HFF-Myc (cell line): Measurements from ENCODE around the gene LRMDA.
A peak's percentile ranks its signal among the peaks of the same experiment; 100 is the strongest.

Source experiments
- DNase-seq: peaks from one replicate; pipeline ENCODE4 v3.0.0-alpha.2; 2011; ENCODE audit warnings: low read depth; ENCODE audit errors: extremely low read depth
- H3K4me3 ChIP-seq: replicated peaks from 2 replicates; pipeline ENCODE4 v1.5.1; 2011; ENCODE audit warnings: low read depth, mild to moderate bottlenecking, control low read depth, low read length
- CTCF ChIP-seq: IDR thresholded peaks from 2 replicates; pipeline ENCODE4 v1.5.1; 2012; ENCODE audit warnings: mild to moderate bottlenecking, low read depth, low read length, control low read depth; ENCODE audit errors: missing control alignments

LRMDA gene

GRCh38 chr10:75910032-75910431 lies 478.6 kb downstream of the LRMDA start:
- TF ChIP-seq CTCF, result peak; percentile 17
- no peak for DNase-seq
- no peak overlapping the region for H3K4me3 ChIP-seq

- TF ChIP-seq CTCF, result no peak
- no peak overlapping the region for H3K4me3 ChIP-seq
- no peak for DNase-seq
Measured at GRCh38 chr10:75911426-75911825, 480.0 kb downstream of the LRMDA start.

- TF ChIP-seq CTCF, result no peak
- no peak overlapping the region for H3K4me3 ChIP-seq
- DNase-seq, result no peak
Measured at GRCh38 chr10:75916906-75917305, 485.5 kb downstream of the LRMDA start.

GRCh38 chr10:75919913-75920312 lies 488.5 kb downstream of the LRMDA start:
- no peak for TF ChIP-seq CTCF
- no peak overlapping the region for H3K4me3 ChIP-seq
- DNase-seq, result no peak

- DNase-seq, result no peak
Measured at GRCh38 chr10:75922435-75922834, 491.0 kb downstream of the LRMDA start.

GRCh38 chr10:75924309-75924902 lies 493.0 kb downstream of the LRMDA start:
- TF ChIP-seq CTCF, result no peak
- no peak for DNase-seq
- H3K4me3 ChIP-seq, result no peak overlapping the region

More at GRCh38 chr10:75922435-75922834, 491.0 kb downstream of the LRMDA start:
- no peak overlapping the region for H3K4me3 ChIP-seq
- TF ChIP-seq CTCF, result peak; percentile 16

- no peak for DNase-seq
- no peak overlapping the region for H3K4me3 ChIP-seq
- no peak for TF ChIP-seq CTCF
Measured at GRCh38 chr10:75925999-75926398, 494.6 kb downstream of the LRMDA start.
